SH-SY5Y (cell line): ENCODE measurements around the gene CXCL14.

Source experiments
- GATA2 ChIP-seq: IDR thresholded peaks from 2 replicates; pipeline ENCODE4 v1.6.1; 2011; ENCODE audit warnings: mild to moderate bottlenecking, low read depth, low read length
- GATA3 ChIP-seq: IDR thresholded peaks from 2 replicates; pipeline ENCODE4 v1.6.1; 2011; ENCODE audit warnings: low read depth, mild to moderate bottlenecking, low read length, moderate library complexity

CXCL14 gene, protein sequence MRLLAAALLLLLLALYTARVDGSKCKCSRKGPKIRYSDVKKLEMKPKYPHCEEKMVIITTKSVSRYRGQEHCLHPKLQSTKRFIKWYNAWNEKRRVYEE

DNA sequence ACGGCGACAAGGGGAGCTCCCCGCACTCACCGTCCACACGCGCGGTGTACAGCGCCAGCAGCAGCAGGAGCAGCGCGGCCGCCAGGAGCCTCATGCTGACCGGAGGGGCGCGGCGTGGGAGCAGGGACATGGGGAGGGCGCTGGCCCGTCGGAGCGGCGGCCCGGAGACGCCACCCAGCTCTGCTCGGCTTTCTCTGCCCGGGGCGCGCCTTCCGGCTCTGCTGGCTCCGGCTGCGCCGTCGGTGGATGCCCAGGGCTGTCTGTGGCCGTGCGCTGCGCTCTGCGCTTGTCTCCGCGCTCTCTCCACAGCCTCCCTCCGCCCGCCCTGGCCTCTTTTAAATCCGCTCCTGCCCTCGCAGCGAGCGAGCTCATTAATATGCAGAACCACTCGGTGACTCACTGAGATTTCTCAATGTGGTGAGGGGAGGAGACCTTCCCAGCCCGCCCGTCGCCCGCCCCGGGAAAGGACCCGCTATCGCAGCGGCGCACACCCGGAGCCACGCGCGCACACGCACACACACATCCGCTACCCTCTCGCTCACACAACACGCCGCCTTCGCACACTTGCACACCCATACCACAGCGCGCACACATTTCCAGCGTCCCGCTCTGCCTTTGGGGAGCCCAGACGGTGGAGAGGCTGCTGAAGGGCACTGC is at the start of gene CXCL14:
Gene CXCL14 (minus strand): TSS at position 307 of the 657 bp plus-strand sequence. CDS start 213 bp downstream, at position 94.
- TF ChIP-seq GATA2 (no peak), GATA3 (no peak)

DNA sequence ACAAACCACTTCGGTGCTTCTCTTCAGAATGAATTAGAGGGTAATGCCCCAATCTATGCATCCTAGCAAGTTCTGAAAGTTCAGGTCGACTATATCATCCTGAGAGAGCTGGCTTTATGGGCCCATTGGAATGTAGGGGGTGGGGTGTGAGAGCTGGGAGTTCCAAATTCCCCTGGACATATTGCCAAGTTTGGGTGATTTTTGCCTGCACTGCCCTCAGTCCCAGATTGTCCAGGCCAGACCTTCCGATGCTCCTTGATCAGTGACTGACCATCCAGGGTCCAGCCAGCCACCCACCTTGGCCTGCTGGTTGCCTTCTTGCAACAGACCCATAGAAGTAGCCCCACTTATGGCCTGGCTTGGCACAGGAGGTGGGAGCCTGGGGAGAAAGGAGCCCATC is 47.8 kb upstream of the CXCL14 start:
- TF ChIP-seq GATA3, result no peak
- TF ChIP-seq GATA2, result no peak

DNA sequence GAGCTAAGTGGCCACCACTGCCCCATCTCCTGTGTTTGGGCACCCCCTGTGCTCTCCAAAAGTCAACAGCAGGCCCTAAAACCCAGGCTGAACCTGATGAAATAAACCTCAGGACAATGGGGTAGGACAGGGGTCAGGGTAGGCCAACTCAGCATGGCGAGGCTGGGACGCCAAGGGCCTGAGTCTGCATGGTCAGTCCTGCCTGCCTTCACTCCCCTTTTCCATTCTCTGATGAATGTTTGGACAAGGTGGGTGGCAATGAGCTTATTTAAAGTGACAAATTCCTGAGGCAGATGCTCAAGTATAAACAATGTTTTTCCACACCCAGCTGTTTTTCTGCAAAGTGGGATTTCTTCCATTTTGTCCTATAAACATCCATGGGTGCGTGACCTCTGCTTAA is 47.2 kb upstream of the CXCL14 start:
- TF ChIP-seq GATA2, result no peak
- no peak for TF ChIP-seq GATA3

DNA sequence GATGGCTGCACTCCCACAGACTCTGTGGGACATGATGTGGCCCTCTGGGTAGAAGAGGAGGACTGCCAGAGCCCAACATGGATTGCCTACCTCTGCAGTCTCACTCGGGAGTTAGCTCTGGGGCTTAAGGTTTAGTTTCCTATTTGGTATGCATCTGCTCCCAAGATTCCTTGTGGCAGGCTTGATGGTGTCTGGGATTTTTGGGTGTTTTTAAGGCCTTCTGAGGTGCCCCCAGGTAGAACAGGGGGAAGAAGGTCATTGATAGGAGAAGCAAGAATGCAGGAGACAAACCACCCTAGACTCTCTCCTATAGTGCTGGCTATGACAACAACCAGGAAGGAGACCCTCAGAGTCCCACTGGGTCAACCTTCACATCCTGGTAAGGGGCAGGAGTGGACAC is 46.7 kb upstream of the CXCL14 start:
- TF ChIP-seq GATA3, result no peak
- no peak for TF ChIP-seq GATA2

DNA sequence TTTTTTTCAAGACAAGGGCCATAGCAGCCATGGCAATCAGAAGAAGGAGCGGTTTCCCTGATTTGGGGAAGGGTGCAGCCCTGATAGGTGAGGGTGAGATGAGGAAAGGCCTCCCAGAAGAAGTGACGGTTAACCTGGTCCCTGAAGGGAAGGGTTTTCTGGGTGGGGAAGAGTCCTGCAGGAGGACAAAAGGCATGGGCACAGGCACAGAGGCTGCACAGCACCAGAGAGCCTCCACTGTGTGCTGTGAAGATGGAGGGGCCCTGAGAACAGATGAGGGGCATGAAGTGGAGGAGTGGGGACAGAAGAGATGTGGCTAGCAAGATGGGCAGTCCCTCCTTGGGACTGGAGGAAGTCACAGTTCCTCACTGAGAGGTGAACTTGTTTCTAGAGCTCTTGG is 46.3 kb upstream of the CXCL14 start:
- no peak for TF ChIP-seq GATA2
- TF ChIP-seq GATA3, result no peak

DNA sequence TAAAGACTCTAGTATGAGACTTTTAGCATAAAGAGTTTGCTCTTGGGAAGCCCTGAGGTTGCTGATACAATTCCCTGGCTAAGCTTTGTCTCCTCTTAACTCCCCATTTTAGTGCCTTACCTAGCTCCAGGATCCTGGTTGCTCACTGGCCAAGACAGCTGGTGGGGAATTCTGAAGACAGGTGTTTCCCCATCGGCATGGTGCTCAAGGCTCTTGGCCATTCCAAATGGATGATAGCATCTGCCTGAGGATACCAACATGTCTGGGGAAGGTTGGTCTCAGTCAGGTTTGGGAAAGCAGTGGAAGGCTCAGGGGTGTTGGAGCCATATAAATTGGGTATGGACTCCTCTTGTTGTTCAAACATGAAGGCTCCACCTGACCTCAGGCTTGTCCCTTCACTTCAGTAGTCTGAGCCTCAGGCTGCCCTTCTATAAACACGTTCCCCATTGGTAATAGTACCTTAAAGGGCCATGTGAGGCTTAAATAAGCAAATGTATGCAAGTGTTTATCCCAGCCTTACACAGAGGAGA is 44.5 kb upstream of the CXCL14 start:
- TF ChIP-seq GATA2, result no peak
- TF ChIP-seq GATA3, result no peak

DNA sequence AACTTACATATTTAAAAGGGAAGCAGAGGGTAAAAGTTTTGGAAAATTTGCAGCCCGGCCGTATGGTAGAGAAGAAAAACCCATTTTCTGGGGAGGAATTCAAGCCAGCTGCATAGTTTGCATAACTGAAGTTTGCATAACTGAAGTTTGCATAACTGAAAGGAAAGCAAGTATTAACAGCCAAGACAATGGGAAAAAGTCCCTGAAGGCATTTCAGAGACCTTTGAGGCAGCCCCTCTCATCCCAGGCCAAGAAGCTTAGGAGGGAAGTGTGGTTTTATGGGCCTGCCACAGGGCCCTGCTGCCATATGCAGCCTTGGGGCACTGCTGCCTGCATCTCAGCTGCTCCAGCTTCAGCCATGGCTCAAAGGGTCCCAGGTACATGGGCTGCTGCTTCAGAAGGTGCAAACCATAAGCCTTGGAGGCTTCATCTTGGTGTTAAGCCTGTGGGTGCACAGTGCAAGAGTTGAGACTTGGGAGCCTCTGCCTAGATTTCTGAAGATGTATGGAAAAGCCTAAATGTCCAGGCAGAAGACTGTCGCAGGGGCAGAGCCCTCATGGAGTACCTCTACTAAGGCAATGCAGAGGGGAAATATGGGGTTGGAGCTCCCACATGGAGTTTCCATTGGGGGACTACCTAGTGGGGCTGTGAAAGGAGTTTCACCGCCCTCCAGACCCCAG is 36.9 kb upstream of the CXCL14 start:
- no peak for TF ChIP-seq GATA2
- TF ChIP-seq GATA3, result no peak

DNA sequence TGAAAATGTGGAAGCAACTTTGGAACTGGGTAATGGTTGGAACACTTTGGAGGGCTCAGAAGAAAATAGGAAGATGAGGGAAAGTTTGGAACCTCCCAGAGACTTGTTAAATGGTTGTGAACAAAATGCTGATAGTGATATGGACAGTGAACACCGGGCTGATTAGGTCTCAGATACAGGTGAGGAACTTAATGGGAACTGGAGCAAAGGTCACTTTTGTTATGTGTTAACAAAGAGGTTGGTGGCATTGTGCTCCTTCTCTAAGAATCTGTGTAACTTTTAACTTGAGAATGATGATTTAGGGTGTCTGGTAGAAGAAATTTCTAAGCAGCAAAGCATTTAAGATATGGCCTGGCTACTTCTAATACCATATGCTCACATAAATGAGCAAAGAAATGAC is 36.4 kb upstream of the CXCL14 start:
- no peak for TF ChIP-seq GATA3
- TF ChIP-seq GATA2, result no peak

DNA sequence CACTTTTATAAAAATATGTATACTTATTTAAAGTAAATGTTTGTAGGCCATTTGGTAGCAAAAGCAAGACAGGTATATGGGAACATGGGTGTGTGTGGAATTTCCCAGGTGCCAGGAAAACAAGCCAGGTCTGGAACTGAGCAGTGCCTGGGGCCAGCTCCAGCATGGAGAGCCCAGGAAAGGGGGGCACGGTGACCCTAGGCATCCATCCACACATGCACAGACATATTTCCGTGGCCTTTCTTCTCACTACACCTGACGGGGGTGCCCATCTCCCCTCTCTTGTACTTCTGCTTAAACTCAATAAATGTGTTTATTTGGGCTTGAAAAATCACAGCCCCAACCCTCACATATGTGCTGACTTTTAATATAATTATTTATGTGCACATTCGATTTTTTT is 31.2 kb upstream of the CXCL14 start:
- TF ChIP-seq GATA3, result no peak
- TF ChIP-seq GATA2, result no peak

DNA sequence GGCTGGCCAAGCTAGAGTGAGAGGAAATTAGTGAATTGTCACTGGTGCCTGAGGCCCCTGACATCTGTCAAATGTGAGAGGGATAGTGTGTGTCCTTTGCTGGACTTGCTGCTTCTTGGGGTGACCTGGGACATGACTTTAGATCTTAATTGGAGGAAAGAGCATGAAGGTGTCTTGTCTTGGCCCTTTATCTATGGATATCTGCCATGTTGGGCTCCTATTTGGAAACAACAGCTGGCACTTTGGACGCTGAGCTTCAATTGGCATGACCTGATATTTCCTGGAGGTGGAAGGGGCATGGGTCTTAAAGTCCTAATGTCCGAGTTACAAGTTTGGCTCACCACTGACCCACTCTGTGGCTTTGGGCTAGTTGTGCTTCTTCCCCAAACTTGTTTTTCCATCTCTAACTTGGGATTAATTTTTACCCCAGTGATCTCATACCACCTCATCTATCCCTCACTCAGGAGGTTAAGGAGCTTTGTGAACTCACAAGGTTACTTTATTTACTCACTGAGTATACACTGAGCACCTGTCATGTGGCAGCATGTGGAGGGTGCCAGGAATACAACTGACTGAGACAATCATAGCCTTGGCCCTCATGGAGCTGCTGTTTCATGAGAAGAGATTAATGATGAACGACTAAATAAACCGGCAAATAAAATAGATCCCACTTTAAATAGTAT is 30.1 kb upstream of the CXCL14 start:
- no peak for TF ChIP-seq GATA2
- TF ChIP-seq GATA3, result no peak

DNA sequence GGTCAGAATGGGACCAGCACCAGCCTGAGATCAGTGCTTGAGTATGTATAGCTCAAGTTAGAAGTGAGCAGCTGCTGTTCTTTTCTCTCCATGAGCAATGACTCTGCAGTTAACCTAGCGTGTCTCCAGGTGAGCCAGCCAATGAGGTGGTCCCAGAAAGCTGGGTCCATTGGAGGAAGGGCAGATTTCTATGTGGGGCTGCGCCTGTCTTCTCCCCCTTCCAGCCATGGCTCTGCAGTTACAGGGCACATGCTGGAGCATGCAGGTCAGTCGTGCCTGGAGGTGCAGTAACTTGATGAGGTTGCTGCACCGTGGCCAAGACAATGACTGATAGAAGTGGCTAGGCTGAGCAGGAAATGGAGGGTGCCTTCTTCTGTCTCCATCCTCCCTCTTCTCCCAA is 29.6 kb upstream of the CXCL14 start:
- TF ChIP-seq GATA3 (no peak), GATA2 (no peak)

DNA sequence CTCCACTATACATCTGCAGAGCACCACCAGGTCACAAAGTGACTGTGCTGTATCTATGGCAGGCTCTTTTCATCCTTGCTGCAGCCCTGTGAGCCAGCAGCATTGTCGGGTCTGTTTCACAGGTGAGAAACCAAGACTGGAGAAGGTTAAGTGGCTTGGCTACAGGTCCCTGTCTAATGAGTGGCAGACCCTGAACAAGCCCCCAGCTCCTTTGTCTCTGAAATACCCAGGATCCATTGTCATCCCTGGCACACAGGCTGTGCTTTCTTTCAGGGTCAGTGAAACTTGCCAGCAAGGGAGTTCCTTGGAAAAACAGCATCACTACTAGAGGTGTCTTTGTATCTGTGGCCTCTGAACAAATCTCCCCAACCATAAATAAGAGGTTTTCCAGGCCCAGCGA is 27.6 kb upstream of the CXCL14 start:
- TF ChIP-seq GATA3 (no peak), GATA2 (no peak)

DNA sequence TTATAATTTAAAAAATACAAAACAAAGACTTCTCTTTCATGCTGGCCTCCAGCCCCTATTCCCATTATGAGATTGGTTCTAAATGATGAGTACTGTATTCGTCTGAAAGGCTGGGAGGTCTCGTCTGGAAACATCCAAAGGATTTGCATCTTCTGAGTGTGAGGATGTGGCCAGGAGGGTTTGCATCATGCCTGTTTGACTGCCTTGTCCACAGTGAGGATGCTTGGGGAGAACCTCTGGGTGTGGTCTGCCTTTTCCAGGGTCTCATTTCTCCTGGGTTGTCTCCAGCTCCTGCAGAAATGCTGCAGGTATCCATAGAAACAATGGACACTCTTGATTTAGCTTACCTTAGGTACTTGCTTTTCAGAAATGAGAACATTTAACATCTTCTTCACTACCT is 26.4 kb upstream of the CXCL14 start:
- TF ChIP-seq GATA3 (no peak), GATA2 (no peak)

DNA sequence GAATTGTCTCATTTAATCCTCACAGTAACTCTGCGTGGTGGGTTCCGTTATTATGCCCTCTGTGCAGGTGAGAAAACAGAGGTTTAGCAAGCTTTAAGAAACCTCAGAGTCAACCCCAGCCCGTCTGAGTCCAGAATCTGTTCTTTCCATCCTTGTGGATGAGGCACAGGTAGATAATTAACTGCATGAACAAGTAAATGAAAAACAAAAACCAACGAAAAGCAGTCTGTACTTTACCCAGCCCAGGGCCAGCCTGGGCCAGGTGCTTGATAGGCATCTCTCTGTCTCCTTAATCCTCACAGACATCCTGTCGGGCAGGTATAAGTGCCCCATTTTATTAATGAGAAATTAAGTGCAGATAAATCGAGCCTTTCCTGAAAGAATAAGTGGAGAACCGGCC is 25.3 kb upstream of the CXCL14 start:
- TF ChIP-seq GATA2, result no peak
- no peak for TF ChIP-seq GATA3

DNA sequence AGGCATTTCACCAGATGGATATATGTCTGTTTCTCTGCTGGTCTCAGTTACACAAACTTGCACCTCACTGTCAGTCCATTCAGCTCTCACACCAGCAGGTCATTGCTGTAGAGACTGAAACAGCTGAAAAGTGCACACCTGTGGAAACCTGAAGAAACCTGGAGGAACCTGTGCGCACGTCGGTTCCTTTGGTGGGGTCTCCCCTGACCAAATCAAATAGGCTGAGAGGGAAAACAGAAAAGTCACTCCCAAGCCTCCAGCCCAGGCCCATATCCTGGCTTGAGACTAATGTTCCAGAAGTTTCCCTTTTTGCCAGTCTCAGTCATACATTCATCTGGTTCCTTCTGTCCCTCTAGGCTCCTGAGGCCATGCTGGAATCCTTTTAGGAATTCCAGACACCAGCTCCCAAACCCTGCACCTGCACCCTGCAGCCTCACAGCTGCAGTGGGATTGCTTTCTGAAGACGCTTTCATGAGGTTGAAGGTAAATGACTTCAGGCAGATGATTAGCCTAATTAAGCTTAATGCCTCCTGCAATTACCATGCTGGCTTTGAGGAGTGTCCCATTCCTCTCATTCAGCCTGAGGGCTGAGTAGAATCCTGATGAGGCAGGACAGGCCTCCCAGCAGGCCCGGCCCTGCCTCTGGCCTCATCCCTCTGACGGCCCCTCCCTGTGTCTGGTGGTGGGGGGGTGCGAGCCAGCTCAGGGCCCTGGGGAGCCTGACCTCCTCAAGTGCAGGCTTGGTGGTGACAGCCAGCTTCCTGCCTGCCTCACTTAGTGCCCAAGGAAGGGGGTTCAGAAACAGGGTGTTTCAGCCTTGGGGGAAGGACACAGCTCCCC is 24.3 kb upstream of the CXCL14 start:
- TF ChIP-seq GATA3 (no peak), GATA2 (no peak)
